ENCODE results near the gene CSTB. TPM values are rescaled to one million over a fixed set of nuclear protein-coding genes. Genes with fewer than 3 reads are reported as not detected.

CSTB gene
- total RNA-seq, 1 experiment from 2014 or later = 57.5 TPM

- no peaks in the 10 kb centered on the region for H3K36me3 ChIP-seq (ENCODE audit: control insufficient read depth in 1 of 2, insufficient read depth in 2 of 2, low read length in 2 of 2)
- H3K27ac ChIP-seq (ENCODE audit: low read depth, low read length) = no peak overlapping the region
- no peaks in the 10 kb centered on the region for H3K79me2 ChIP-seq (ENCODE audit: insufficient read depth, low read length)
- H3K9me2 ChIP-seq (ENCODE audit: insufficient read depth) = no peaks in the 10 kb centered on the region
- no peak for ATAC-seq
- H3K4me3 ChIP-seq (replicated peaks in 1 of 2; ENCODE audit: low read depth in 1 of 2, low read length in 2 of 2) = no peak overlapping the region
- CTCF ChIA-PET = no interaction called here
- intact Hi-C loops (cut with micrococcal nuclease) = no loop called here
- RAD21 ChIA-PET (ENCODE audit: low non-redundant PET in 1 of 2, low total read pairs in 2 of 2, uncharacterized antibody in 2 of 2, unreplicated experiment in 2 of 2) = no interaction called here
- H3K4me1 ChIP-seq (ENCODE audit: control insufficient read depth in 1 of 2, insufficient read depth in 2 of 2, low read length in 2 of 2) = peaks cover 7 to 19% of the 10 kb centered on the region in 2 experiments
- BruUV-seq (replicated peaks) = no TSS peak
- no peaks in the 10 kb centered on the region for H3K27me3 ChIP-seq (ENCODE audit: insufficient read depth, low read length)
- H3K4me2 ChIP-seq (ENCODE audit: low read length) = no peak overlapping the region
- POLR2A ChIA-PET = no interaction called here
- no peak overlapping the region for H3K9ac ChIP-seq (ENCODE audit: low read length)
- TF ChIP-seq, protein P1, sequence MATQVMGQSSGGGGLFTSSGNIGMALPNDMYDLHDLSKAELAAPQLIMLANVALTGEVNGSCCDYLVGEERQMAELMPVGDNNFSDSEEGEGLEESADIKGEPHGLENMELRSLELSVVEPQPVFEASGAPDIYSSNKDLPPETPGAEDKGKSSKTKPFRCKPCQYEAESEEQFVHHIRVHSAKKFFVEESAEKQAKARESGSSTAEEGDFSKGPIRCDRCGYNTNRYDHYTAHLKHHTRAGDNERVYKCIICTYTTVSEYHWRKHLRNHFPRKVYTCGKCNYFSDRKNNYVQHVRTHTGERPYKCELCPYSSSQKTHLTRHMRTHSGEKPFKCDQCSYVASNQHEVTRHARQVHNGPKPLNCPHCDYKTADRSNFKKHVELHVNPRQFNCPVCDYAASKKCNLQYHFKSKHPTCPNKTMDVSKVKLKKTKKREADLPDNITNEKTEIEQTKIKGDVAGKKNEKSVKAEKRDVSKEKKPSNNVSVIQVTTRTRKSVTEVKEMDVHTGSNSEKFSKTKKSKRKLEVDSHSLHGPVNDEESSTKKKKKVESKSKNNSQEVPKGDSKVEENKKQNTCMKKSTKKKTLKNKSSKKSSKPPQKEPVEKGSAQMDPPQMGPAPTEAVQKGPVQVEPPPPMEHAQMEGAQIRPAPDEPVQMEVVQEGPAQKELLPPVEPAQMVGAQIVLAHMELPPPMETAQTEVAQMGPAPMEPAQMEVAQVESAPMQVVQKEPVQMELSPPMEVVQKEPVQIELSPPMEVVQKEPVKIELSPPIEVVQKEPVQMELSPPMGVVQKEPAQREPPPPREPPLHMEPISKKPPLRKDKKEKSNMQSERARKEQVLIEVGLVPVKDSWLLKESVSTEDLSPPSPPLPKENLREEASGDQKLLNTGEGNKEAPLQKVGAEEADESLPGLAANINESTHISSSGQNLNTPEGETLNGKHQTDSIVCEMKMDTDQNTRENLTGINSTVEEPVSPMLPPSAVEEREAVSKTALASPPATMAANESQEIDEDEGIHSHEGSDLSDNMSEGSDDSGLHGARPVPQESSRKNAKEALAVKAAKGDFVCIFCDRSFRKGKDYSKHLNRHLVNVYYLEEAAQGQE (IDR thresholded peaks at IDR 0.05; ENCODE audit: low read depth) = no peak
- no peak for TF ChIP-seq EZH2phosphoT487 (IDR thresholded peaks at IDR 0.05; ENCODE audit: borderline replicate concordance)
- no peak for TF ChIP-seq RAD21 (IDR thresholded peaks at IDR 0.05; ENCODE audit: low read depth)
- no peak for TF ChIP-seq EZH2 (IDR thresholded peaks at IDR 0.05)
- TF ChIP-seq ZBTB33 (IDR thresholded peaks at IDR 0.05; ENCODE audit: extremely low read depth, insufficient replicate concordance, low read length) = no peak
- TF ChIP-seq SRF (IDR thresholded peaks at IDR 0.05; ENCODE audit: low read depth) = no peak
- TF ChIP-seq, protein P2, sequence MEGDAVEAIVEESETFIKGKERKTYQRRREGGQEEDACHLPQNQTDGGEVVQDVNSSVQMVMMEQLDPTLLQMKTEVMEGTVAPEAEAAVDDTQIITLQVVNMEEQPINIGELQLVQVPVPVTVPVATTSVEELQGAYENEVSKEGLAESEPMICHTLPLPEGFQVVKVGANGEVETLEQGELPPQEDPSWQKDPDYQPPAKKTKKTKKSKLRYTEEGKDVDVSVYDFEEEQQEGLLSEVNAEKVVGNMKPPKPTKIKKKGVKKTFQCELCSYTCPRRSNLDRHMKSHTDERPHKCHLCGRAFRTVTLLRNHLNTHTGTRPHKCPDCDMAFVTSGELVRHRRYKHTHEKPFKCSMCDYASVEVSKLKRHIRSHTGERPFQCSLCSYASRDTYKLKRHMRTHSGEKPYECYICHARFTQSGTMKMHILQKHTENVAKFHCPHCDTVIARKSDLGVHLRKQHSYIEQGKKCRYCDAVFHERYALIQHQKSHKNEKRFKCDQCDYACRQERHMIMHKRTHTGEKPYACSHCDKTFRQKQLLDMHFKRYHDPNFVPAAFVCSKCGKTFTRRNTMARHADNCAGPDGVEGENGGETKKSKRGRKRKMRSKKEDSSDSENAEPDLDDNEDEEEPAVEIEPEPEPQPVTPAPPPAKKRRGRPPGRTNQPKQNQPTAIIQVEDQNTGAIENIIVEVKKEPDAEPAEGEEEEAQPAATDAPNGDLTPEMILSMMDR (IDR thresholded peaks at IDR 0.05 in 2 of 3, conservative IDR thresholded peaks at IDR 0.05 in 1 of 3; ENCODE audit: borderline replicate concordance in 1 of 3, insufficient read depth in 1 of 3, low read depth in 2 of 3, low read length in 2 of 3) = no peak
- TF ChIP-seq ZFX (IDR thresholded peaks at IDR 0.05) = no peak
- TF ChIP-seq ATF3 (IDR thresholded peaks at IDR 0.05) = no peak
- TF ChIP-seq SP1 (IDR thresholded peaks at IDR 0.05; ENCODE audit: low read depth) = no peak
- TF ChIP-seq YY1 (IDR thresholded peaks at IDR 0.05; ENCODE audit: extremely low read depth, insufficient replicate concordance, low read depth, low read length) = no peak
- no peak overlapping the region for H2AFZ ChIP-seq (ENCODE audit: low read depth, low read length, poor library complexity, severe bottlenecking)
- no peak for DNase-seq (ENCODE audit: low read depth, low spot score)
- no peaks in the 10 kb centered on the region for H4K20me1 ChIP-seq (ENCODE audit: insufficient read depth)
- no peaks in the 10 kb centered on the region for H3K9me3 ChIP-seq (ENCODE audit: control insufficient read depth in 1 of 2, insufficient read depth in 1 of 2, low read depth in 1 of 2, low read length in 2 of 2)
Observed at GRCh38 chr21:43818685-43819084, 42.6 kb upstream of the CSTB start.
